Glutamatergic neuron (in vitro differentiated cells): ENCODE measurements around the gene RPS6KB2. TPM values are rescaled to one million over a fixed set of nuclear protein-coding genes. Genes with fewer than 3 reads are reported as not detected.

Experiments used
- DNase-seq: peaks from one replicate; pipeline ENCODE4 v3.0.0; 2022
- H3K27ac Mint-ChIP-seq: one replicate; pipeline ENCODE4 v1.8.0; 2020; ENCODE audit warnings: mild to moderate bottlenecking, mixed read lengths, inconsistent platforms; ENCODE audit not compliant: unreplicated experiment
- H3K27me3 Mint-ChIP-seq: one replicate; pipeline ENCODE4 v1.8.0; 2020; ENCODE audit warnings: mild to moderate bottlenecking, moderate library complexity, mixed read lengths, inconsistent platforms; ENCODE audit not compliant: unreplicated experiment
- H3K36me3 Mint-ChIP-seq: one replicate; pipeline ENCODE4 v1.8.0; 2020; ENCODE audit warnings: mild to moderate bottlenecking, mixed read lengths, inconsistent platforms; ENCODE audit not compliant: unreplicated experiment
- H3K4me1 Mint-ChIP-seq: one replicate; pipeline ENCODE4 v1.8.0; 2020; ENCODE audit warnings: mild to moderate bottlenecking, low read depth, mixed read lengths, inconsistent platforms; ENCODE audit not compliant: unreplicated experiment
- H3K4me3 Mint-ChIP-seq: one replicate; pipeline ENCODE4 v1.8.0; 2020; ENCODE audit warnings: mild to moderate bottlenecking, mixed read lengths, inconsistent platforms; ENCODE audit not compliant: unreplicated experiment
- H3K9me3 Mint-ChIP-seq: one replicate; pipeline ENCODE4 v1.8.0; 2020; ENCODE audit warnings: mild to moderate bottlenecking, moderate library complexity, mixed read lengths, inconsistent platforms; ENCODE audit not compliant: unreplicated experiment
- total RNA-seq: library from RNA; stranded (reverse); fragmentation: NEBNext Ultra II Directional; extraction: Animal tissue kit (Norgen Biotek cat#: 25700); gene quantifications from one replicate; pipeline ENCODE4 v1.2.1, GENCODE V29; 2021; ENCODE audit not compliant: unreplicated experiment
- TF ChIP-seq, protein P1 (sequence below): fragments of 200-600 bp; sonication (generic); IDR thresholded peaks from one replicate; pipeline ENCODE4 v1.5.0; 2021; ENCODE audit not compliant: partially characterized antibody, unreplicated experiment

Gene RPS6KB2
- total RNA-seq, 1 donor from 2014 or later, result 69.0 TPM

DNA sequence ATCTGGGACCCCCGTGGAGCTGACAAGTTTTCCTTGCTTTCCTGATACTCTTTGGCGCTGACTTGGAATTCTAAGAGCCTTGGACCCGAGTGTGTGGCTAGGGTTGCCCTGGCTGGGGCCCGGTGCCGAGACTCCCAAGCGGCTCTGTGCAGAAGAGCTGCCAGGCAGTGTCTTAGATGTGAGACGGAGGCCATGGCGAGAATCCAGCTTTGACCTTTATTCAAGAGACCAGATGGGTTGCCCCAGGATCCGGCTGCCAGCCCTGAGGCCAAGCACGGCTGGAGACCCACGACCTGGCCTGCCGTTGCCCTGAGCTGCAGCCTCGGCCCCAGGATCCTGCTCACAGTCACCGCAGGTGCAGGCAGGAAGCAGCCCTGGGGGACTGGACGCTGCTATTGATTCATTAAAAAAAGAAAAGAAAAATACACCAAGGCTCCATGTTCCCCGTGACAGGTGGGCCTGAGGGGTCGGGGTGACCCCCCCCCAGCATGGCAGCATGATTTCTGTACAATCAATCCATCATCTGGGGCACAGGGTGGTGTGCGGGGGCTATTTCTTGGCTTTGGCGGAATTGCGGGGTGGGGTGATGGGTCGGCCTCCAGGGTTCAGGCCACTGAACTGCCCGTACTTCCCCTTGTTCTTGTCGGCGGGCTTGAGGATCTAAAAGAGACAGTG lies 30.2 kb upstream of the RPS6KB2 start:
- TF ChIP-seq, protein P1, sequence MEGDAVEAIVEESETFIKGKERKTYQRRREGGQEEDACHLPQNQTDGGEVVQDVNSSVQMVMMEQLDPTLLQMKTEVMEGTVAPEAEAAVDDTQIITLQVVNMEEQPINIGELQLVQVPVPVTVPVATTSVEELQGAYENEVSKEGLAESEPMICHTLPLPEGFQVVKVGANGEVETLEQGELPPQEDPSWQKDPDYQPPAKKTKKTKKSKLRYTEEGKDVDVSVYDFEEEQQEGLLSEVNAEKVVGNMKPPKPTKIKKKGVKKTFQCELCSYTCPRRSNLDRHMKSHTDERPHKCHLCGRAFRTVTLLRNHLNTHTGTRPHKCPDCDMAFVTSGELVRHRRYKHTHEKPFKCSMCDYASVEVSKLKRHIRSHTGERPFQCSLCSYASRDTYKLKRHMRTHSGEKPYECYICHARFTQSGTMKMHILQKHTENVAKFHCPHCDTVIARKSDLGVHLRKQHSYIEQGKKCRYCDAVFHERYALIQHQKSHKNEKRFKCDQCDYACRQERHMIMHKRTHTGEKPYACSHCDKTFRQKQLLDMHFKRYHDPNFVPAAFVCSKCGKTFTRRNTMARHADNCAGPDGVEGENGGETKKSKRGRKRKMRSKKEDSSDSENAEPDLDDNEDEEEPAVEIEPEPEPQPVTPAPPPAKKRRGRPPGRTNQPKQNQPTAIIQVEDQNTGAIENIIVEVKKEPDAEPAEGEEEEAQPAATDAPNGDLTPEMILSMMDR, result no peak
- Mint-ChIP-seq H3K4me1 (peaks cover 4% of the 10 kb centered on the region), H3K4me3 (no peak overlapping the region), H3K27me3 (peaks cover 12% of the 10 kb centered on the region), H3K27ac (no peak overlapping the region), H3K36me3 (no peaks in the 10 kb centered on the region), H3K9me3 (peaks cover 1% of the 10 kb centered on the region)
- no peak for DNase-seq

DNA sequence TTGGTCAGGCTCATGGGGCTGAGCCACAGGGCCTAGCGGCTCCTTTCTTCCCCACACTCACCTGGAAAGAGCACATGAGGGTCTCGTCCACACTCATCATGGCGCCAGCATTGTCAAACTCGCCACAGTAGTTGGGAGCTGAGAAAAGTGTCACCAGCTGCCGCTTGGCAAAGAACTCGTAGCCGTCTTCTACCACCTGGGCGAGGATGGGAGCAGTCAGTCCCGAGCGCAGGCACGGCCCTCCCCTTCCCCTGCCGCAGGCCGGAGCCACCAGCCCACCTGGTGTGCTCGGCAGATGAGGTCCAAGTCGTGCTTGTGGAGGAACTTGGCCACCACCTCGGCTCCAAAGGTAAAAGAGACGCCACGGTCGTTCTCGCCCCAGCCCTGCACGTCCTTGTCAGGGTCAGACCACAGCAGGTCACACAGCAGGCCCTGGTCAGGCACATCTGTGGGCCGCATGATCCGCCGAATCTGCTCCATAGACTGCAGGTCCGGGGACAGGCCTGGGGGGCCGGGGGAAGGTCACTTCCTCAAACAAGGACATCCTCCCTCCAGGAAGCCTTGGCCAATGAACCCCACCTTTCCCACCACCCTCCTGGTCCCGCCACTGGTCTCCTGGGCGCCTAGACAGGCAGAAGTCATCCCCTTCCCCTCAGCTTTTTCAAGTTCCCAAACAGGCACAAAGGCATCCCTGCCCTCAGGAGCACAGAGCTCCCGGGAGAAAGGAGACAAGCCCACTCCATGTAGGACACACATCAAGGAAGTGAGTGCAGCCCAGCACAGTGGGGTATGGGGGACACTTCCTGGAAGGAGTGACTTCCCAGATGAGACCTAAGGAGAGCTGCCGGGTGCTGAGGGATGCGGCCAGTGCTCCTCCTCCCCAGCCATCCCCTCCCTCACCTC lies 29.4 kb upstream of the RPS6KB2 start:
- TF ChIP-seq, protein P1, result no peak
- Mint-ChIP-seq H3K36me3 (no peaks in the 10 kb centered on the region), H3K27me3 (peaks cover 10% of the 10 kb centered on the region), H3K27ac (no peak overlapping the region), H3K4me1 (peaks cover 4% of the 10 kb centered on the region), H3K9me3 (peaks cover 1% of the 10 kb centered on the region), H3K4me3 (no peak overlapping the region)
- DNase-seq, result no peak

DNA sequence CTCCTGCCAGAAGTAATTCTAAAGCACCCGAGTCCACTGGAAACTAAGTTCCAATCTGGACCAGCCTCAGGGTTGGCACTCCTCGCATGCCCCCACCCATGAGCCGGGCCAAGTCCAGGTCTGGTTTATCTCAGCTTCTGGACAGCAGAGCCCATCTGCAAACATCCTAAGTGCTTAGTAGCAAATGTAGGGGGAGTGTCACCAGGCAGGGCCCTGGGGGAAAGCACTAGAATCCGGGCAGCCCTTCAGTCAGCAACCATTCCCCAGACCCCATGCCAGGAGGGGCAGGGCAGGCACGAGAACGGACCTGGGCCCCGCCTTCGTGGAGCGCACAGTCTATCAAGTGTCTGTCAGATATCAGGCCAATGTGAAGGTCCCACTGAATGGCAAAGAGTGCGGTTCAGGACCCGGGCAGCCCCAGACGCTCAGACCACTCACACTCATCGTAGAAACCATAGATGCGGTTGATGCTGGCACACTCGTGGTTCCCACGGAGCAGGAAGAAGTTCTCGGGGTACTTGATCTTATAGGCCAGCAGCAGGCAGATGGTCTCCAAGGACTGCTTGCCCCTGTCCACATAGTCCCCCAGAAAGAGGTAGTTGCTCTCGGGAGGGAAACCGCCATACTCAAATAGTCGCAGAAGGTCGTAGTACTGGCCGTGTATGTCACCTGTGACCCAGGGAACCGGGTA lies 27.9 kb upstream of the RPS6KB2 start:
- peaks cover 8% of the 10 kb centered on the region for H3K27me3 Mint-ChIP-seq
- H3K27ac Mint-ChIP-seq, result peak overlapping the region; percentile 50
- DNase-seq, result no peak
- H3K4me3 Mint-ChIP-seq, result peak overlapping the region; percentile 84
- H3K9me3 Mint-ChIP-seq, result peaks cover 1% of the 10 kb centered on the region
- H3K4me1 Mint-ChIP-seq, result peaks cover 4% of the 10 kb centered on the region
- H3K36me3 Mint-ChIP-seq, result no peaks in the 10 kb centered on the region
- TF ChIP-seq, protein P1, result no peak

DNA sequence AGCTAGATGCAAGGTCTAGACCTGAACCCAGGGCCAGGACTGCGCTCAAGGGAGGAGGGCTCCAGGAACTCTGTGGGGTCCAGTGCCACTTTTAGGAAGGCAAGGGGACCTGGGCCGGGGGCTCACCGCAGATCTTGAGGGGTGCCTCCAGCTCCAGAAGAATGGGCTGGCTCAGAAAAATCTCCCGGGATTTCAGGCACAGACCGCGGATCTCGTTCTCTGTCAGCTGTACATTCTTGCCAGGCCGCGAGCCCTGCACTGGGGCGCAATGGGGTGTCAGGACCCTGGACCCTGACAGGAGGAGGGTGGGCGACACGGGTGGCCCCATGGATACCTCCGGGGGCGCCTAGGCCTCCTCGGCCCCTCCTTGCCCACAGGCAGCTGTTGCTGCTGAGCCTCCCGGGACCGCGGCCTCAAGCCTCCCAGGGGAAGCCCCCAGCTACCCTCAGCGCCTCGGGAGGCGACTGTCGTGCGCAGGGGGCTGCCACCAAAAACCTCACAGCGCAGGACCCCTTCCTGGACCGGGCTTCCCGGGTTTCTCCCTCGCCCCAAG lies 27.3 kb upstream of the RPS6KB2 start:
- H3K36me3 Mint-ChIP-seq, result no peaks in the 10 kb centered on the region
- H3K27me3 Mint-ChIP-seq, result peaks cover 8% of the 10 kb centered on the region
- H3K4me3 Mint-ChIP-seq, result peak overlapping the region; percentile 84
- TF ChIP-seq, protein P1, result no peak
- peaks cover 4% of the 10 kb centered on the region for H3K4me1 Mint-ChIP-seq
- peaks cover 1% of the 10 kb centered on the region for H3K9me3 Mint-ChIP-seq
- H3K27ac Mint-ChIP-seq, result no peak overlapping the region
- no peak for DNase-seq
